ENCODE results near the gene POLD3. TPM values are rescaled to one million over a fixed set of nuclear protein-coding genes. Genes with fewer than 3 reads are reported as not detected.

The POLD3 gene
- total RNA-seq, 2 experiments from 2014 or later: 58.1 to 59.5 TPM

DNA sequence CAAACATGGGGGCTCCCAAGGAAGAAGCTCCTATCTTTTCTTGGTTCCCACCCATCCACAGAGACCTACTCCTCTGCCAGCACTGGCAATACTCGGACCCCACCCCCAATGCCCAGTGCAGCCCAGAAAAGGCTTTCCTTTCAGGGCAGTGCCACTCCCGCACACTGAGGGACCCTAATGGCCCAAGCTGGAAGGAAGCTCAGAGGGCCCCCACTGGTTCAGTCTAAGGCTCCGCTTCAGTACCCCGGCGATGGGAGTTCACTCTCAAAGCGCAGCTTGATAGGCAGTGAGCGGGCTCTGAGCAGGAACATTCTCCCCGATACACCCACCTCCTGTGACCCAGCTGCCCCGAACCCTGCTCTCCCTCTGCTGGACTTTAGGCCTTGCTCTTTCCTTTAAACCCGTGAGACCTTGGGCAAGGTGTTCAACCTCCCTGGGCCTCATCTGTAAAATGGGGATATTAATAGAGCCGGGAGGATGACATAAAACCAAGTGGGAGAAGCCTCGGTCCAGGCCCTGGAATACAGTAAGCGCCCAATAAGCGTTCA is 90.4 kb downstream of the POLD3 start:
- ChIA-PET CTCF (no interaction called here), POLR2A (no interaction called here)

DNA sequence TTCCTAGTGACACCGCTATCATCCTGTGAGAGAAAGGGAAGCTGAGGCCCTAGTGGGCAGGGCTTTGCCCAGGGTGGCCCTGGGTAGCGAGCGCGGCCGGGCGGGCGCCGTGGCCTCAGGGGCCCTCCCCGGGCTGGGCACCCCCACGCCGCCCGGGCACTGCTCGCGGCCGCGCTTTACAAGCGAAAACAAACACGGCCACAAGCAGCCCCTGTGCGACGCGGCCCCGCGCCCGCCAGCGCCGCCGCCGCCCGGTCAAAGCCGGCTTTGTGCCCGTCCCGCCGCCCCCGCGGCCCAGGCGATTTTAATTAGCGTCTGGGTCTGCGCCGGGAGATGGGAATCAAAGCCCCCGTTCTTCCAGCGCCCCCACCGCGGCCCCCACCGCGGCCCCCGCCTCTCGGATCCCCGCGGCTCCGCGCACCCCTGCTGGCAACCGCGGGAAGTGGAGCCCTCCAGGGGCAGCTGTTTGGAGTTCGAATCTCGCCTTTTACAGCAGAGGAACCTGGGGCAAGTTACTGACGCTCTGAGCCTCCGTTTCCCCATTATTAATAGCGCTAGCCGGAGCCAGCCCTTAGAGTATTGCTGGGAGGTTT is 91.0 kb downstream of the POLD3 start:
- POLR2A ChIA-PET: no interaction called here
- CTCF ChIA-PET: no interaction called here

DNA sequence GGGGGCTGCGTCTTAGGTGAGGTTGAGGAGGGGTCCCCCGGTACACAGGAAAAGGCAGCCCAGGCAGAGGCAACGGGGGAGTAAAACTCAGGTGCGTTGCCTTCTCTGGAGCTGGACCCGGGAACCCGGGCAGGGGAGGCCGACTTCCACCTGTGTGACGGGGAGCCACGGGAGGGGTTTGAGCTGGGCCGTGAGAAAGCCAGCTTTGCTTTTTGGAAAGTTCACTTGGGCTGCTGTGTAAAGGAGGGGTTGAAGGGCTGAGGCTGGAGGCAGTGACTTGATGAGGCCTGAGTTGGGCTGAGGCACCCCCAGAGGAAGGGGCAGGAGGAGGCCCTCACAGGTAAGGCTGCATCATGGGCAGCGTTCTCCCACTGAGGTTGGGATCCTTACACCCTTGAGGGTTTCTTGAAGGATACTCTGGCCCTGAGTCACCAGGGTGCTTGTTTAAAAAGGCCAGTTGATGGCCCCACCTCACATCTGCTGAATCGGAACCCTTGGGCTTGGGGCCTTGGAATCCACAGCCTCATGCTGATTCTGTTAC is 91.6 kb downstream of the POLD3 start:
- ChIA-PET CTCF (interaction anchor here (0.6 kb wide), 1 partner anchor 40 kb away, joined by 3 read pairs; no protein-coding TSS in a partner anchor), POLR2A (no interaction called here)

DNA sequence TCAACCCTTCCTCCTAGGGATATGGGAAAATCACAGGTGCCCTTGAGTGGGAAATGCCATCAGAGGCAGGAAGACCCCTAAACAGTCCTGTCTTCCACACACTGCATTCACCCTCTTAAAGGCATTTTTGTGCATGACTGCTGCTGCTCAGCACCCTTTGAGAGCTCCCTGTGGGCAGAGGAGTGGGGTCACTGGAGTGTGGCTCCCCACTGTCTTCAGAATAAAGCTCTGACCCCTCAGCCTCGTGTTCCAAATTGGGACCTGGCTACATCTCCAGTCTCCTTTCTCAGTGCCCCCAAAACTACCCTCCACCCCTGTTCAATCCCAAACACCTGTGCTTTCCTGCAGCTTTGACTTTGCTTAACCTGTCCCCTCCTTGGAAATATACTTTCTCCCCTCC is 92.3 kb downstream of the POLD3 start:
- ChIA-PET CTCF (interaction anchor here (0.7 kb wide), 1 partner anchor 1654 kb away, joined by 3 read pairs; no protein-coding TSS in a partner anchor), POLR2A (no interaction called here)

DNA sequence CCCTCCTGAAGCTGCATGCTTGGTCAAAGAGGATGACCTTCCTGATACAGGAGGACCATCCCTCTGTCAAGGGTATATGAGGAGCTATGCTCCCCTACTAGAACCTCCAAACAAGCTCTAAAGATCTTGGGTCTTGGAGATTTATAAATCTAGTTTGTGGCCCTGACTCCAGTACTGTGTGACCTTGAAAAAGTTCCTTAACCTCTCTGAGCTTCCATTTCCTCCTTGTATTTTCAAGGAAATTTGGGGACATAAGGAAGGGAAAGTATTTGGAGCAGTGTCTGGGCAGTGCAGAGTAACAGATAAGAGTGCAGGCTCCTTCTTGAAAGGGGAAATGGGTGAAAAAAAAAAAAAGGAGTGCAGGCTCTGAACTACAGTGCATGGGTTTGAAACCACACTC is 93.0 kb downstream of the POLD3 start:
- POLR2A ChIA-PET: no interaction called here
- CTCF ChIA-PET: interaction anchor here (0.7 kb wide), 1 partner anchor 1653 kb away, joined by 3 read pairs; no protein-coding TSS in a partner anchor

DNA sequence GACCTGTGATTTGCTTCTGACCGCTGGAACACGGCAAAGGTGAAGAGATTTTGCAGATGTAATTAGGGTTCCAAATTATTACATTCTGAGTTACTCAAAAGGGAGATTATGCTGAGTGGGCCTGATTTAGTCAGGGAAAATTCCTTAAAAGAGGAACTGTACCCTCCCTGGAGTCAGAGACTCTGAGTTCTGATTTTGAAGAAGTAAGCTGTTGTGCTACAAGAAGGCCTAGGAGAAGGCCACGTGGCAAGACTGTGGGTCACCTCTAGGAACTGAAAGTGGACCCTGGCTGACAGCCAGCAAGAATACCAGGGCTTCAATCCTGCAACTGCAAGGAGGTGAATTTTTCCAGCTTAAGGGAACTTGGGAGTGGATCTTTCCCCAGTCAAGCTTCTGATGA is 93.5 kb downstream of the POLD3 start:
- ChIA-PET POLR2A (no interaction called here), CTCF (interaction anchor here (0.6 kb wide), 1 partner anchor 786 kb away, joined by 3 read pairs; no protein-coding TSS in a partner anchor)

DNA sequence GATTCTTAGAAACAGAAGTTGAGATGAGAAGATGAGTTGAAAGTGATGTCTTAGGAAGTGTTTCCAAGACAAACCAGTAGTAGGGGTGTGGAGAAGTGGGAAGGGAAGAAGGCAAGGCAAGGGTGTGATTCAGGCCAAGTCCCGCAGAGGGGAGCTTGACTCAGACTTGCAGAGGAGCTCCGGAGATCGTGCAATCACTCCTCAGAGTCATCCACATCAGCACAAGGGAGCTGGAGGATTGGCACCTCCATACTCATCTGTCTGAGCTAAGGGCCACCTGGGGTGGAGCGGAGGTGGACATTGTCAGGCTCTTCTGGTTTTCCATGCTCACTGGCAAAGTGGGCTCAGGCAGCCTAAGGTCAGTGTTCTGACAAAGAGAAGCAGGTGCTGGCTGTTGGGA is 94.4 kb downstream of the POLD3 start:
- CTCF ChIA-PET: no interaction called here
- POLR2A ChIA-PET: no interaction called here

DNA sequence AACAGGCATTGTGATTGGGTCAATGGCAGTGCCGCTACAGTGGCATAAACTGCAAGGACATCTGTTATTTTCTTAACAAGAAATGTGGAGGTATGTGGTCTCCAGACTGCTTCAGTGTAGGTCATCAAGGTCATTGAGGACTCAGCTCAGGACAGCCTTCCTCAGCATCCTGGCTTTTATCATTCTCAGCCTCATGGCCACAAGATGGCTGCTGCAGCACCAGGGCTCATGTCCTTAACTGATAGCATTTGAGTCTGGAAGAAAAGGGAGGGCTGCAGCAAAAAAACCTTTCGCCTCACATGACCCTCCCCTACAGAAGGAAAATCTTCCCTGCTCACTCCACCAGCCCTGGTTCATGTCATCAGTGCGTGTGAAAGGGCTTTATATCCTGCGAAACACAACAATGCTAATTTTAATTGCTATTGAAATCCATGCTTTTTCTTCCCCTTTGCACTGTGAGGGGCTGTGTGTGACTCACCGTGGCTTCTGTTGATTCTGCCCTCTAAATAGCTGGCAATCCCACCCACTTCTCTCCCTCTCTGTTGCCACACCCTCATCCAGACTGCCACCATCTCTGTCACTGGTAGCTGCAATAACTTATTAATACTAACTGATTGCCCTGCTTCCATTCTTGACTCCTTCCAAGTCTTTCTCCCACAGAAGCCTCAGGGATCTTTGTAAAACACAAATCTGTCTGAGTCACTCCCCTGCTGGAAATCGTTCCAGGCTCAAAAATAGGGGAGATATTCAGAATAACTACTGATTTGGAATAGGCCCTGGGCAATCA is 95.0 kb downstream of the POLD3 start:
- POLR2A ChIA-PET: no interaction called here

DNA sequence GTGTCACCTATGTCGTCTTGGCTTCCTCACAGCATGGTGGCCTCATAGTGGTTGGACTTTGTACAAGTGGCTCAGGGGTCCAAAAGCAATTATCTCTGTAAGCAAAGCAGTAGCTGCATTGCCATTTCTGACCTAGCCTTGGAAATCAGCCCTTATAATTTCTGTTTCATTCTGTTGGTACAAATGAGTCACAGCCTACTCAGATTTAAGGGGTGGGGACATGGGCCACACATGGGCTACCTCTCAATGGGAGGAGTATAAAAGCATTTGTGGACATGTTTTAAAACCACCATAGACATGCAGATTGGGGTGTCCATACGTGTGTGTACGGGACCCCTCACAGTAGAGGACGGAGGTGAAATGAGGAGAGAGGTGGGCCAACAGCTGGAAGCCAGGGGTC is 97.3 kb downstream of the POLD3 start:
- POLR2A ChIA-PET: no interaction called here
- CTCF ChIA-PET: no interaction called here

More for the DNA sequence above, 95.0 kb downstream of the POLD3 start:
- CTCF ChIA-PET: interaction anchor here (0.9 kb wide), 1 partner anchor 38 kb away, joined by 3 read pairs; no protein-coding TSS in a partner anchor

DNA sequence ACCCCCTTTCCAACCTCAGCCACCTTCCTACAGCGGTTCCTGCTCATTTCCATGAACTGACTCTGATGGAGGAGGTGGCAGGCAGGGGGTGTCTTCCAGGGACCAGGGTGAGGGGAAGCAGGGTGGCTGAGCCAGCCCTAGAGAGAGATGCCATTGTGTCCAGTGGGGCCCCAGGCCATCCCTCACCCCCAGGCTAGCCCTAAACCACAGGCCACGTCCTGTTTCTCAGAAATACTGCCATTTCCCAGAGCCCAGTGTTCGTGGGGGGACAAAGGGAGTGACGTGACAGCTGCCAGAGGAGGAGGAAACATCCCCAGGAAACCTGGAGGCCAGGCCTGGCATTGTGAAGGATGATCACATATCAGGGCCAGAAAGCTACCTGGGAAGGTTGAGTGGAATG is 99.4 kb downstream of the POLD3 start:
- CTCF ChIA-PET: no interaction called here
- POLR2A ChIA-PET: no interaction called here

Other genes with a start within 250 kb of the POLD3 start
- gene PGM2L1, start 194.1 kb upstream of the POLD3 start, total RNA-seq: 10 to 100 TPM in 1 of 2 experiments, 1 to 10 TPM in 1; 9.2 to 10.4 TPM
- gene KCNE3, start 125.0 kb upstream of the POLD3 start, total RNA-seq: not detected
- 1 to 10 TPM; 3.5 to 4.9 TPM for gene LIPT2, start 98.9 kb upstream of the POLD3 start, total RNA-seq
- not detected for gene CHRDL2, start 138.8 kb downstream of the POLD3 start, total RNA-seq
- gene RNF169, start 156.3 kb downstream of the POLD3 start, total RNA-seq: 10 to 100 TPM; 11.9 to 12.3 TPM

Measured in activated CD8-positive, alpha-beta memory T cell treated with anti-CD3 and anti-CD28 coated beads for 36 hours (primary cell).